ENCODE data around the gene ESRRA.

- TF ChIP-seq SAFB2 (IDR thresholded peaks at IDR 0.05; ENCODE audit: borderline replicate concordance, low read depth, low read length, severe bottlenecking), result no peak
- no peak for TF ChIP-seq ATF6 (CRISPR knock-in tag; IDR thresholded peaks at IDR 0.05)
These were observed 26.6 kb upstream of the ESRRA start for GRCh38 chr11:64278576-64279190.
